Peyer's patch (tissue), 4 donors: Measurements from ENCODE around the gene SLK. TPM values are rescaled to one million over a fixed set of nuclear protein-coding genes. Genes with fewer than 3 reads are reported as not detected.

Source experiments
- DNase-seq, 3 donors: peaks; one replicate each; pipeline ENCODE4 v3.0.0-alpha.2; 2017 to 2019
- H3K27ac ChIP-seq, 4 donors: fragments of 200-600 bp; sonication (generic); one replicate each; pipeline ENCODE4 v1.5.1; 2016 to 2019
- H3K27me3 ChIP-seq, 2 donors: fragments of 200-600 bp; sonication (generic); one replicate each; pipeline ENCODE4 v1.5.1; 2019
- H3K36me3 ChIP-seq, 3 donors: fragments of 200-600 bp; sonication (generic); one replicate each; pipeline ENCODE4 v1.5.1; 2016 to 2019
- H3K4me1 ChIP-seq, 4 donors: fragments of 200-600 bp; sonication (generic); one replicate each; pipeline ENCODE4 v1.5.1; 2016 to 2019
- H3K4me3 ChIP-seq, 4 donors: fragments of 200-600 bp; sonication (generic); 1 replicate in 3 of 4; 2 replicates in 1 of 4; pipeline ENCODE4 v1.5.1; 2016 to 2019; ENCODE audit warnings: mild to moderate bottlenecking in 1 of 4
- H3K9me3 ChIP-seq, 4 donors: fragments of 200-600 bp; sonication (generic); one replicate each; pipeline ENCODE4 v1.5.1; 2016 to 2019; ENCODE audit warnings: mild to moderate bottlenecking in 1 of 4
- POLR2A ChIP-seq, 2 donors: fragments of 450-650 bp; IDR thresholded peaks; one replicate each; pipeline ENCODE4 v1.5.1; 2017; ENCODE audit warnings: antibody characterized with exemption in 2 of 2, mild to moderate bottlenecking in 2 of 2, moderate library complexity in 2 of 2
- total RNA-seq, 4 donors: library from RNA; depleted of rRNA; stranded (reverse); fragments of >200 nt; gene quantifications; one replicate each; pipeline ENCODE4 v1.1.0, GENCODE V29; 2016
- TF ChIP-seq, protein P1 (sequence below), 6 experiments: fragments of 450-650 bp in 4 of 6; fragments of 200-600 bp in 2 of 6; sonication (generic) in 1 of 6; IDR thresholded peaks; one replicate each; pipeline ENCODE4 v1.5.1; 2017 to 2019; ENCODE audit warnings: antibody characterized with exemption in 6 of 6, mild to moderate bottlenecking in 3 of 6, moderate library complexity in 1 of 6

Gene SLK
- total RNA-seq, 4 donors from 2014 or later: 38.5 to 55.4 (median 52.6) TPM

DNA sequence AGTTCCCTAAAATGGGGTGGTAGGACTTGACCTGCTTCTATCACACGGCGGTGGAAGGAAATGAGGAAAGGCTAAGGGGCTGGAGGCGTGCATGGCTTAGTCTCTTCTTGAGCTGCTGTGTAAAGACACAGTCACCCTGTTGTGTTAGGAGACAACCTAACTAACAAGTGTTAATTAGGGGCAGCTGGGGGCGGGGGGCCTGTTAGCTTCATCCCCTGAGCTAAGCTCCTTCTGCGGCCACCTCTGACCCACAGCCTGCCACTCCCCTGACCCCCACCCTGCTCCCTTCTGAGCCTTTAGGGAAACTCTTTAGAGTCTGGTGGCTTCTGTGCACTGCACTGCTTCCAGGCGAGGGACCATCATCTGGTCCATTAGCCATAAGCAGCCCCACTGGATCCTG is 90.8 kb downstream of the SLK start:
- no peaks in the 10 kb centered on the region for H3K36me3 ChIP-seq
- DNase-seq: peak in 1 of 3 donors; percentile 13
- no peaks in the 10 kb centered on the region for H3K9me3 ChIP-seq
- no peak overlapping the region for H3K4me3 ChIP-seq
- H3K27ac ChIP-seq: no peak overlapping the region
- TF ChIP-seq, protein P1, sequence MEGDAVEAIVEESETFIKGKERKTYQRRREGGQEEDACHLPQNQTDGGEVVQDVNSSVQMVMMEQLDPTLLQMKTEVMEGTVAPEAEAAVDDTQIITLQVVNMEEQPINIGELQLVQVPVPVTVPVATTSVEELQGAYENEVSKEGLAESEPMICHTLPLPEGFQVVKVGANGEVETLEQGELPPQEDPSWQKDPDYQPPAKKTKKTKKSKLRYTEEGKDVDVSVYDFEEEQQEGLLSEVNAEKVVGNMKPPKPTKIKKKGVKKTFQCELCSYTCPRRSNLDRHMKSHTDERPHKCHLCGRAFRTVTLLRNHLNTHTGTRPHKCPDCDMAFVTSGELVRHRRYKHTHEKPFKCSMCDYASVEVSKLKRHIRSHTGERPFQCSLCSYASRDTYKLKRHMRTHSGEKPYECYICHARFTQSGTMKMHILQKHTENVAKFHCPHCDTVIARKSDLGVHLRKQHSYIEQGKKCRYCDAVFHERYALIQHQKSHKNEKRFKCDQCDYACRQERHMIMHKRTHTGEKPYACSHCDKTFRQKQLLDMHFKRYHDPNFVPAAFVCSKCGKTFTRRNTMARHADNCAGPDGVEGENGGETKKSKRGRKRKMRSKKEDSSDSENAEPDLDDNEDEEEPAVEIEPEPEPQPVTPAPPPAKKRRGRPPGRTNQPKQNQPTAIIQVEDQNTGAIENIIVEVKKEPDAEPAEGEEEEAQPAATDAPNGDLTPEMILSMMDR (IDR thresholded peaks at IDR 0.05): no peak
- no peak for TF ChIP-seq POLR2A (IDR thresholded peaks at IDR 0.05)
- peaks cover 0 to 8% (median 2%) of the 10 kb centered on the region in 4 donors for H3K4me1 ChIP-seq
- no peaks in the 10 kb centered on the region for H3K27me3 ChIP-seq

DNA sequence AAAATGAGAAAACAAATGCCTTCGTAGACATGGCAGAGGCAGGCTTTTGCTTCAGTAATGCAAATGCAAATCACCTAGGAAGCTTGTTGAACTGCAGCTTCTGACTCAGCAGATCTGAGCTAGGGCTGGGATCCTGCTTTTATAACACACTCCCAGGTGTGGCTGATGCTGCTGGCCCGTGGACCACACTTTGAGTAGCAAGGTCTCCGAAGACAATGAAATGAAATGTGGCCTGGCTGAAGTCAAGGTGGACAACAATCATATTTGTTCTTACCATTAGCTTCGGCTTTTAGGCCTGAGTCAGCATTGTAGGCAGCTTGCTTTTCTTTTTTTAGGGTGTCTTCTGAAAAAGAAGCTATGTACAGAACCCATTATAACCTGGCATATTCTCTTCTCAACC is 92.4 kb downstream of the SLK start:
- H3K27me3 ChIP-seq: no peaks in the 10 kb centered on the region
- H3K4me3 ChIP-seq: no peak overlapping the region
- H3K9me3 ChIP-seq: no peaks in the 10 kb centered on the region
- DNase-seq: no peak
- no peak for TF ChIP-seq POLR2A (IDR thresholded peaks at IDR 0.05)
- TF ChIP-seq, protein P1 (IDR thresholded peaks at IDR 0.05): no peak
- H3K4me1 ChIP-seq: no peaks in the 10 kb centered on the region
- peaks cover 0 to 7% (median 0%) of the 10 kb centered on the region in 3 donors for H3K36me3 ChIP-seq
- H3K27ac ChIP-seq: no peak overlapping the region

DNA sequence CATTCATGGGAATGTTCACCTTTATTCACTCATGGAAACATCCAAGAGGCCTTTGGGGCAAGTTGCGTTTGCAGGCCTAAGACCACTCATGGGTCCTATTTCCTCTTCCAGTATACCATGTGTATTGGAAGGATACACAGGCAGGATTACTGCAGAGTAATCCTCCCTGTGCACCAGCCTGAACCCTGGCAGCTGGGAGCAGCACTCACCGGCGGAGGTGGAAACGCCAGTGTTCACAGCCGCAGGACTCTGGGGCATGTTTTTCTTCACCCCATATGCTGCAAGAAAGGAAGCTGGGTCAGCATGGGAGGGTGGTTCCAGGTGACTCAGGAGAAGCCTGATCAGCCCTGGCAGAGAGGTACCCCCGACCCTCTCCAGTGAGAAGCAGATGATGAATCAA is 94.3 kb downstream of the SLK start:
- Histone ChIP-seq H3K9me3 (no peaks in the 10 kb centered on the region), H3K36me3 (peaks cover 0 to 7% (median 0%) of the 10 kb centered on the region in 3 donors), H3K27ac (no peak overlapping the region), H3K4me3 (no peak overlapping the region), H3K27me3 (no peaks in the 10 kb centered on the region), H3K4me1 (no peaks in the 10 kb centered on the region)
- no peak for TF ChIP-seq POLR2A (IDR thresholded peaks at IDR 0.05)
- TF ChIP-seq, protein P1 (IDR thresholded peaks at IDR 0.05): no peak
- DNase-seq: no peak

DNA sequence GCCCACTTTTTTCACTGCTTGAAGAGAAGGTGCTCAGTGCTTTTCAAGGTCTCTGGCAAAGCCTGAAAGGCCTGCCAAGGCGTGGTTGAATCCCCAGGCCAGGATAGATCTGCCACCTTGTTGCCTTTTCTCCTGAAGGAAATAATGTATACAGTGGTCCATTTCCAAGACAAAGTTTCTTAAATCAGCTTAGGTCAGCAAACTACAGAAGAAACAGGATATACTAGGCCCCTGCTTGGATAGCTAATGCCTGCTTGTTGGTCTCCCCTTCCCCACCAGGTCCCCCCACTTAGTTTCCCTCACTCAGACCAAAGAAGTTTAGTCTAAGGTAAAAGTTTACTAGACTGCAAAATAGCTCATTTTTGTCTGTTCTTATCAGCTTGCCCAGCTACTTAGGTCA is 98.8 kb downstream of the SLK start:
- H3K4me3 ChIP-seq: no peak overlapping the region
- H3K9me3 ChIP-seq: no peaks in the 10 kb centered on the region
- peaks cover 0 to 7% (median 0%) of the 10 kb centered on the region in 3 donors for H3K36me3 ChIP-seq
- H3K4me1 ChIP-seq: no peaks in the 10 kb centered on the region
- H3K27ac ChIP-seq: no peak overlapping the region
- H3K27me3 ChIP-seq: no peaks in the 10 kb centered on the region
- DNase-seq: no peak
- TF ChIP-seq, protein P1 (IDR thresholded peaks at IDR 0.05): no peak
- no peak for TF ChIP-seq POLR2A (IDR thresholded peaks at IDR 0.05)

DNA sequence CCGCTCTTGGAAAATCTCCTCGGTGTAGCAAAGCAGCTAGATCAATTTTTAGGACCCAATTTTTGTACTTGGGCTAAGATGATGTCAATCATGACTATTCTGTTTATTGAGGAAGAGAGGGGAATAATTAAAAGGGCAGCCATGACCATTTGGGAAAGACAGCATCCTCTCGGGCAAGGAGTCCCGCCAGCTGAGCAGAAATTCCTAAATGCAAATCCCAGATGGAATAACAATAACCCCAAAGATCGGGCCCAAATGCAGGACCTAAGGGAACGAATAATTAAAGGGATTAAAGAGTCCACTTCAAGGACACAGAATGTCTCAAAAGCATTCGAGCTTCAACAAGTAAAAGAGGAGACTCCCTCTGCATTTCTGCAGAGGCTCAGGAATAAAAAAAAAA is 100.0 kb downstream of the SLK start:
- H3K9me3 ChIP-seq: no peaks in the 10 kb centered on the region

More for the DNA sequence above, 100.0 kb downstream of the SLK start:
- TF ChIP-seq, protein P1 (IDR thresholded peaks at IDR 0.05): no peak
- no peak for TF ChIP-seq POLR2A (IDR thresholded peaks at IDR 0.05)
- no peak overlapping the region for H3K27ac ChIP-seq
- H3K36me3 ChIP-seq: peaks cover 0 to 7% (median 0%) of the 10 kb centered on the region in 3 donors
- no peak overlapping the region for H3K4me3 ChIP-seq
- no peak for DNase-seq
- no peaks in the 10 kb centered on the region for H3K27me3 ChIP-seq
- no peaks in the 10 kb centered on the region for H3K4me1 ChIP-seq
